ENCODE data around the gene HRH2. TPM values are rescaled to one million over a fixed set of nuclear protein-coding genes. Genes with fewer than 3 reads are reported as not detected.
A peak's percentile ranks its signal among the peaks of the same experiment; 100 is the strongest.

Gene HRH2
- total and polyA plus RNA-seq, 3 donors from 2014 or later = 0.47 to 1.4 (median 1.3) TPM

DNA sequence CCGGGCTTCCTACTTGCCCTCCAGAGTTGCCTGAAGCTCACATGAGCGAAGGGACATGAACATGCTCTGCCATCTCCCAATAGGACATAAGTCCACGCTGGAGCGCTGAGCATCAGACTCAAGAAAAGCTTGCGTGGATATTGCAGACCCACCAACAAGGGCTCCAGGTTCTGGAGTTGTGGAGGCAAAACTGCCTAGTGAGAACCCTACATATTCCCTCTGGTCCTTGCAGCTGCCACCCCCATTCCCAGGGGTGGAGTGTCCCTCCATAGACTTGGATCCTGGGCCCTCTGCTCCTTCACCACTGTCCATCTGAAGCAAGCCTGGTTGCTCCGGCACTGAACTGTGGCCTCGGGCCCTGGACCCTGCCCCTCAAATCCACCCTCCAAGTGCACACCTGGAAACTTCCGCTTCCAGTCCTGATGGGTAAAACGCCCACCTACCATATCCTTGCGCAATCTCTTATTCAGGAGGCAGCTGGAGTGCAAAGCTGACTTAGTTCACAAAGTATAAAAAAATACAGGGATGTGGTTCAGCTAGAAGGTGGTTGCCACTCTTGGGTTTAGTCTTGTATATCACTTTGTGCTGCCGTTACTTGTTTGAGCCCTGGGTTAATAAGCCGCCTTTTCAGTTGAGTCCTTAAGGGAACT lies 28.0 kb downstream of the HRH2 start:
- no peaks in the 10 kb centered on the region for H3K27me3 ChIP-seq
- H3K27ac ChIP-seq = no peak overlapping the region
- no peaks in the 10 kb centered on the region for H3K36me3 ChIP-seq (ENCODE audit: low read depth, missing control alignments)
- TF ChIP-seq POLR2A (IDR thresholded peaks at IDR 0.05) = no peak
- TF ChIP-seq, protein P1, sequence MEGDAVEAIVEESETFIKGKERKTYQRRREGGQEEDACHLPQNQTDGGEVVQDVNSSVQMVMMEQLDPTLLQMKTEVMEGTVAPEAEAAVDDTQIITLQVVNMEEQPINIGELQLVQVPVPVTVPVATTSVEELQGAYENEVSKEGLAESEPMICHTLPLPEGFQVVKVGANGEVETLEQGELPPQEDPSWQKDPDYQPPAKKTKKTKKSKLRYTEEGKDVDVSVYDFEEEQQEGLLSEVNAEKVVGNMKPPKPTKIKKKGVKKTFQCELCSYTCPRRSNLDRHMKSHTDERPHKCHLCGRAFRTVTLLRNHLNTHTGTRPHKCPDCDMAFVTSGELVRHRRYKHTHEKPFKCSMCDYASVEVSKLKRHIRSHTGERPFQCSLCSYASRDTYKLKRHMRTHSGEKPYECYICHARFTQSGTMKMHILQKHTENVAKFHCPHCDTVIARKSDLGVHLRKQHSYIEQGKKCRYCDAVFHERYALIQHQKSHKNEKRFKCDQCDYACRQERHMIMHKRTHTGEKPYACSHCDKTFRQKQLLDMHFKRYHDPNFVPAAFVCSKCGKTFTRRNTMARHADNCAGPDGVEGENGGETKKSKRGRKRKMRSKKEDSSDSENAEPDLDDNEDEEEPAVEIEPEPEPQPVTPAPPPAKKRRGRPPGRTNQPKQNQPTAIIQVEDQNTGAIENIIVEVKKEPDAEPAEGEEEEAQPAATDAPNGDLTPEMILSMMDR (IDR thresholded peaks at IDR 0.05) = no peak
- no peak overlapping the region for H3K4me3 ChIP-seq
- intact Hi-C loops (cut with DNase I; ENCODE audit: low total_unique reads) = no loop called here
- H3K4me1 ChIP-seq = peaks cover 7% of the 10 kb centered on the region
- no peak for DNase-seq
- WGBS, 2 donors = 92 to 95% methylated on average over 12 of the region's 12 CpGs
- no peaks in the 10 kb centered on the region for H3K9me3 ChIP-seq

DNA sequence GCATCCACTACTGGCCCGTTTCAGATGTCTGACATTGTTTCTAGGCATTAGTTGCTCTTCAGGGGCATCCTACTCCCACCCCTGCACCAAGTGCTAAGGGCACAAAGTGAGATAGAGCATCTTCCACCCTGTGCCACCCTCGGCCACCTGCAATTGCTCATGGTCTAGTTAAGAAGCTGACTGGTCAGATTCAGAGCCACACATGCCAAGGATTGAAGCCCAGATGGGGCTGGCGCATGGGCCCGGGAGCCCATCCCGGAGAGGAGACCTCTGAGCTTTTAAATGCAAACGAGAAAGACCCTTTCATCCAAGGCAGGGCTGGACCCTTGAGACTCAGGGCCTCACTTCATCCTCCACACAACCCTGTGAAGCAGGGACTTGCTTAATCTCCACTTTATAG lies 28.5 kb downstream of the HRH2 start:
- Histone ChIP-seq H3K27me3 (no peaks in the 10 kb centered on the region), H3K4me1 (peaks cover 7% of the 10 kb centered on the region), H3K36me3 (ENCODE audit: low read depth, missing control alignments) (no peaks in the 10 kb centered on the region), H3K9me3 (no peaks in the 10 kb centered on the region), H3K4me3 (no peak overlapping the region), H3K27ac (no peak overlapping the region)
- TF ChIP-seq, protein P1 (IDR thresholded peaks at IDR 0.05) = no peak
- TF ChIP-seq POLR2A (IDR thresholded peaks at IDR 0.05) = no peak
- 78 to 82% methylated on average over 6 of the region's 6 CpGs for WGBS, 2 donors
- intact Hi-C loops (cut with DNase I; ENCODE audit: low total_unique reads) = no loop called here
- no peak for DNase-seq

DNA sequence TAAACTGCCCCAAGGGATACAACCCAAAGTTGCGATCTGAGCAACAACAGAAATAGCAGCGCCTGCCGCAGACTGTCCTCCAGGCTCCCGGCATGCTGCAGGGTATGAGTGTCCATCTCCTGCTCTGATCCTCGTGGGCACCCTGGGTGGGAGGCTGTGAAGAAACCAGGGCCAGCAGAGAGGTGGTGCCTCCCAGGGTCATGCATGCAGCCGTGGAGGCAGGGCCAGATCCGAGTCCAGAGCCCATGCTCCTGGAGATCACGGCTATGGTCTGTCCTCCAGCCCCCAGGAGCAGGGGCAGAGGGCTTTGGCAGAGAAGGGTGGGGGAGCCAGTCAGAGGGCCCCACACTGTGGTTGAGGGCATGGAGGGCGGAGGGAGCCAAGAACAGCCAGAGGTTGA lies 29.0 kb downstream of the HRH2 start:
- no peak overlapping the region for H3K4me3 ChIP-seq
- no peak overlapping the region for H3K27ac ChIP-seq
- TF ChIP-seq, protein P1 (IDR thresholded peaks at IDR 0.05) = no peak
- no peak for TF ChIP-seq POLR2A (IDR thresholded peaks at IDR 0.05)
- WGBS, 2 donors = 75 to 100% methylated on average over 4 to 8 of the region's 9 CpGs
- H3K9me3 ChIP-seq = no peaks in the 10 kb centered on the region
- no peaks in the 10 kb centered on the region for H3K27me3 ChIP-seq
- no peak for DNase-seq
- intact Hi-C loops (cut with DNase I; ENCODE audit: low total_unique reads) = no loop called here
- H3K36me3 ChIP-seq (ENCODE audit: low read depth, missing control alignments) = no peaks in the 10 kb centered on the region
- peaks cover 7% of the 10 kb centered on the region for H3K4me1 ChIP-seq

DNA sequence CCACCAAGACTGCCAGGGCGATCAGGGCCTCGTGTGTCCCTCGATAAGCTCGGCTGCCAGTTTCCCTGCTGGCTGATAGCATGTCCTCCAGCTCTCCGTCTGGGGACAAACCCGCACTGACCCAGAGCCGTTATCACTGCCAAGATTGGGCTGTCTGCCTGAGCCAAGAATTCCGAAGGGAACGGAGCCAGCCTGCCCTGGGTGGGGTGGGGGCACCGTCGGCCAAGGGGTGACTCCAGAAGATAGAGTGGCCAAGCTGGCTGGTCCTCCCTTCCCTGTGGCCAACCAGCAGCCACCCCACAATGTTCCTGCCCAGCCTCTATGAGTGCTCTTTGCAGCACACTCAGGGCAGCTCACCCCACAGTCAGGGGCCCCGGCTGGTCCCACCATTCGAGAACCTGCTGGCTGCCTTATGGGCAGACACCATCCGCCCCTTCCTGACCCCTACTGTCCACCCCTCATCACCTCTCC lies 29.4 kb downstream of the HRH2 start:
- Histone ChIP-seq H3K27ac (no peak overlapping the region), H3K9me3 (no peaks in the 10 kb centered on the region), H3K4me3 (no peak overlapping the region), H3K36me3 (ENCODE audit: low read depth, missing control alignments) (no peaks in the 10 kb centered on the region), H3K27me3 (no peaks in the 10 kb centered on the region), H3K4me1 (peaks cover 7% of the 10 kb centered on the region)
- 62 to 91% methylated on average over 9 of the region's 14 CpGs for WGBS, 2 donors
- TF ChIP-seq, protein P1 (IDR thresholded peaks at IDR 0.05) = no peak
- TF ChIP-seq POLR2A (IDR thresholded peaks at IDR 0.05) = no peak
- DNase-seq = peak; percentile 81
- intact Hi-C loops (cut with DNase I; ENCODE audit: low total_unique reads) = no loop called here
